Retinal pigment epithelial cell (primary cell): ENCODE data around the gene ASB2.

ENCODE experiments used
- DNase-seq: peaks from one replicate; pipeline ENCODE4 v3.0.0-alpha.2; 2010; ENCODE audit warnings: low read depth
- H3K4me3 ChIP-seq: 2 replicates; pipeline ENCODE4 v1.5.1; 2011; ENCODE audit warnings: mild to moderate bottlenecking, low read length, control low read depth, moderate library complexity
- TF ChIP-seq, protein P1 (sequence below): conservative IDR thresholded peaks from 2 replicates; pipeline ENCODE4 v1.5.1; 2011; ENCODE audit warnings: low read depth, low read length, control low read depth, inconsistent platforms

The ASB2 gene

GRCh38 chr14:93903342-93904184 lies 72.8 kb downstream of the ASB2 start:
- no peak for DNase-seq
- no peak overlapping the region for H3K4me3 ChIP-seq
- TF ChIP-seq, protein P1, sequence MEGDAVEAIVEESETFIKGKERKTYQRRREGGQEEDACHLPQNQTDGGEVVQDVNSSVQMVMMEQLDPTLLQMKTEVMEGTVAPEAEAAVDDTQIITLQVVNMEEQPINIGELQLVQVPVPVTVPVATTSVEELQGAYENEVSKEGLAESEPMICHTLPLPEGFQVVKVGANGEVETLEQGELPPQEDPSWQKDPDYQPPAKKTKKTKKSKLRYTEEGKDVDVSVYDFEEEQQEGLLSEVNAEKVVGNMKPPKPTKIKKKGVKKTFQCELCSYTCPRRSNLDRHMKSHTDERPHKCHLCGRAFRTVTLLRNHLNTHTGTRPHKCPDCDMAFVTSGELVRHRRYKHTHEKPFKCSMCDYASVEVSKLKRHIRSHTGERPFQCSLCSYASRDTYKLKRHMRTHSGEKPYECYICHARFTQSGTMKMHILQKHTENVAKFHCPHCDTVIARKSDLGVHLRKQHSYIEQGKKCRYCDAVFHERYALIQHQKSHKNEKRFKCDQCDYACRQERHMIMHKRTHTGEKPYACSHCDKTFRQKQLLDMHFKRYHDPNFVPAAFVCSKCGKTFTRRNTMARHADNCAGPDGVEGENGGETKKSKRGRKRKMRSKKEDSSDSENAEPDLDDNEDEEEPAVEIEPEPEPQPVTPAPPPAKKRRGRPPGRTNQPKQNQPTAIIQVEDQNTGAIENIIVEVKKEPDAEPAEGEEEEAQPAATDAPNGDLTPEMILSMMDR, result peak; percentile 45

DNA sequence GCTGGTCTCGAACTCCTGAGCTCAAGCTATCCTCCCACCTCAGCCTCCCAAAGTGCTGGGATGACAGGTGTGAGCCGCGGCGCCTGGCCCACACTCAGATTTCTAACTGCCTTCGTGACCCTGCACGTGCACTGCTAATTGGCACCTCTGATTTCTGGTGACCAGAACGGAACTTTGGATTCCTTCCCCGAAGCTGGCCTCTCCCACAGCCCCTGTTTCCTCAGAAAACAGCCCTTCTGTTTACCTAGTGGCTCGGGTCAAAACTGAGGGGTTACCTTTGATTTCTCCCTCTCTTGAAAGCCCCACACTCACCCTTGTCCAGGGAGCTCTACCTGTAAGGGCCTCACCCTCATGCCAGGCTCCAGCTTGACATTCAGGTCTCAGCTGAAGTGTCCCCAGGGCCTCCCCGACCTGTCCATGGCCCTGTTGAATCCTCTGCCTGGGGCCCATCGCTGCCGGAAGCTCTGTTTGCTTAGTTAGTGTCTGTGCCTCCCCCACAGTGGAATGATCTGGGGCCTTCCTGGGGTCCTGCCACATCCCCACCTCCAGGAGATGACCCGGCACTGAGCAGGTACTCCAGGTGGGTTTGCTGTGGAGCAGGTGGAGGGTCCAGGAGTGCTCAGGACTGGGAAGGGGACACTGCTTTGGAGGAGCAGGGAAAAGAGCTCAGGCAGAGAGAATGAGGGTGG lies 73.6 kb downstream of the ASB2 start:
- DNase-seq, result no peak
- TF ChIP-seq, protein P1, result no peak
- H3K4me3 ChIP-seq, result no peak overlapping the region

DNA sequence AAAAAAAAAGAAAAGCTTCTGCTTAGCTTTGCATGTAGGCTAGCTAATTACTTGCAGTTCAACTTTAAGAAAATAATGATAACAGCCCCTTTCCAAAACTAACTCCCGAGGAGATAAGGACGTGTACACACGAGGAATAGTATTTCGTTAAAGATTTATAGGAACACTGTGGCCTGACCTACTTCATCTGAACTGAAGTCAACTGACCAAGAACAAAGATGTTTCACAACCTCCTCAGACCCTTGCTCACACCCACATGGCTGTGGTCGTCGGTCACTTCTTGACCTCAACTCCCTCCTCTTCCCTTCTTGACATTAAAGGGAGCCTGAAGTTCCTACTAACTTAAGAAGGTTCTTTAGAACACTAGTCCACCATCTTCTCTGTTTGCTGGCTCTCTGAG lies 74.6 kb downstream of the ASB2 start:
- no peak overlapping the region for H3K4me3 ChIP-seq
- TF ChIP-seq, protein P1, result no peak
- no peak for DNase-seq

DNA sequence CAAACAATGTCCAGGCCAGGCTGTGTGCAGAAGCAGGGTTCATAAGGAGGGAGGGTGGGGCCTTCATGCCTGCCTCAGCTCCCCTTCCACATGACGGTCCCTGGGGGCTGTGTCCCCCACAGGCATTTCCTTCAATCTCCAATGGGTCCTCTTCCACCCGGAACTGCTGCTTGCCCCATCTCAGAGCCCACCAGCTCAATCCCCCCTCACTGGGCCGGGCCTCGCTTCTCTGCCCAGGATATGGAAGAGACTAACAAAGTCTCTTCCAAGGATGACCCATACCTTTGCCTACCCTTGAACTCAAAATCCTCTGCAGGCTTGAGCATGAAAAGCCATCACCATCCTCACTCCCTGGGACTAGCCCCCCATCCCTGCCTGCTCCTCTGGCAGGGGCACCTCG lies 77.6 kb downstream of the ASB2 start:
- TF ChIP-seq, protein P1, result no peak
- no peak overlapping the region for H3K4me3 ChIP-seq
- DNase-seq, result no peak

DNA sequence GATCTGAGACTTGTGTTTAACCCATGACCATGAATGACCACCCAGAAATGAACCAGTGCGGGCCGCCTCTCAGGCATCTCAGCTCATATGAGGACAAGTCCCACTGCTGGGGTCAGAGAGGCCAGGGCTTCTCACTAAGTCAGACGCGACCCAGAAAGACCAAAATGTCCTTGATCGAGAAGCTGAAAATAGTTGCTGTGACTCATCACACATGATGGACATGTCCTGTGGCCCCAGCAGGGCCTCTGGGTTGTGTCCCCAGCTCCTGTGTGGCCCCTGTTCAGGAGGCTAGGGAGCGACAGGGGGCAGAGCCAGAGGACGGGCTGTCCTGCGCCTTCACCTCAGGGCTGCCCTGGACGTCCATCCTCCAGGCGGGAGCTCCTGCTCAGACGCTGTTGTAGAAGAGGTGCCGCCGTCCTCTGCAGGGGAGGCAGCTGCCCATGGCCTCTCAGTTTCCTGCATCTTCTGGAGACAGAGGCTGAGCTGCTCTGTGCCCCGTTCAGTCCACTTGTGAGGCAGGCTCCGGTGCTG lies 78.2 kb downstream of the ASB2 start:
- TF ChIP-seq, protein P1, result no peak
- no peak for DNase-seq
- no peak overlapping the region for H3K4me3 ChIP-seq

GRCh38 chr14:93897476-93897845 lies 78.9 kb downstream of the ASB2 start:
- TF ChIP-seq, protein P1, result no peak
- no peak for DNase-seq
- no peak overlapping the region for H3K4me3 ChIP-seq

GRCh38 chr14:93895023-93895604 lies 81.3 kb downstream of the ASB2 start:
- H3K4me3 ChIP-seq, result no peak overlapping the region
- TF ChIP-seq, protein P1, result no peak
- no peak for DNase-seq
